Measurements from ENCODE around the gene CCL21.
A peak's percentile ranks its signal among the peaks of the same experiment; 100 is the strongest.

Gene CCL21

GRCh38 chr9:34701769-34702736 lies 7.9 kb downstream of the CCL21 start:
- peak; percentile 44 for DNase-seq

- peak; percentile 20 for DNase-seq
Measured at GRCh38 chr9:34701023-34701768, 8.7 kb downstream of the CCL21 start.

GRCh38 chr9:34694811-34695210 lies 15.1 kb downstream of the CCL21 start:
- no peak for DNase-seq

- DNase-seq, result no peak
Measured at GRCh38 chr9:34693560-34693959, 16.4 kb downstream of the CCL21 start.

- no peak for DNase-seq
Measured at GRCh38 chr9:34691936-34692315, 18.0 kb downstream of the CCL21 start.

GRCh38 chr9:34690983-34691935 lies 18.7 kb downstream of the CCL21 start, which contains the start of gene CCL19:
CCL19 (minus strand) TSS chr9:34691276; CDS start chr9:34691139, 137 bp downstream.
- DNase-seq, result no peak

GRCh38 chr9:34689512-34689911 lies 20.4 kb downstream of the CCL21 start:
- no peak for DNase-seq

- DNase-seq, result no peak
Measured at GRCh38 chr9:34689116-34689470, 20.8 kb downstream of the CCL21 start.

GRCh38 chr9:34688329-34689115 lies 21.4 kb downstream of the CCL21 start:
- DNase-seq, result no peak

GRCh38 chr9:34687276-34688030 lies 22.5 kb downstream of the CCL21 start:
- DNase-seq, result no peak

- no peak for DNase-seq
Measured at GRCh38 chr9:34686732-34687131, 23.2 kb downstream of the CCL21 start.

- DNase-seq, result no peak
Measured at GRCh38 chr9:34686231-34686630, 23.7 kb downstream of the CCL21 start.

- DNase-seq, result no peak
Measured at GRCh38 chr9:34685591-34685990, 24.3 kb downstream of the CCL21 start.

- no peak for DNase-seq
Measured at GRCh38 chr9:34684816-34685215, 25.1 kb downstream of the CCL21 start.

- DNase-seq, result no peak
Measured at GRCh38 chr9:34684145-34684544, 25.8 kb downstream of the CCL21 start.

GRCh38 chr9:34675869-34676268 lies 34.1 kb downstream of the CCL21 start:
- DNase-seq, result no peak

GRCh38 chr9:34675048-34675714 lies 34.8 kb downstream of the CCL21 start:
- peak; percentile 61 for DNase-seq

GRCh38 chr9:34674440-34674839 lies 35.5 kb downstream of the CCL21 start:
- DNase-seq, result no peak

- no peak for DNase-seq
Measured at GRCh38 chr9:34671307-34671706, 38.6 kb downstream of the CCL21 start.

- DNase-seq, result no peak
Measured at GRCh38 chr9:34669809-34670562, 40.0 kb downstream of the CCL21 start.
